Liver (tissue), 9 donors: ENCODE measurements around the gene KRTAP6-1. TPM values are rescaled to one million over a fixed set of nuclear protein-coding genes. Genes with fewer than 3 reads are reported as not detected.

ENCODE experiments used
- DNase-seq: peaks from one replicate; pipeline ENCODE4 v3.0.0-alpha.2; 2017; ENCODE audit warnings: low spot score
- H3K27ac ChIP-seq, 2 donors: one replicate each; pipeline ENCODE4 v1.7.0; 2013; ENCODE audit warnings: inconsistent platforms in 2 of 2, low read length in 2 of 2, control low read depth in 1 of 2, low read depth in 1 of 2, mild to moderate bottlenecking in 1 of 2
- H3K27me3 ChIP-seq, 4 donors: one replicate each; pipeline versions ENCODE4 v1.6.1 to v1.7.0; 2013; ENCODE audit warnings: low read length in 3 of 4, inconsistent platforms in 1 of 4, mild to moderate bottlenecking in 1 of 4, moderate library complexity in 1 of 4; ENCODE audit not compliant: control insufficient read depth in 4 of 4, insufficient read depth in 4 of 4
- H3K36me3 ChIP-seq, 4 donors: one replicate each; pipeline versions ENCODE4 v1.6.1 to v1.7.0; 2013; ENCODE audit warnings: low read length in 3 of 4, mild to moderate bottlenecking in 3 of 4, low read depth in 1 of 4, moderate library complexity in 1 of 4; ENCODE audit not compliant: control insufficient read depth in 4 of 4, insufficient read depth in 3 of 4
- H3K4me1 ChIP-seq, 4 donors: one replicate each; pipeline versions ENCODE4 v1.6.1 to v1.7.0; 2013; ENCODE audit warnings: low read length in 3 of 4, mild to moderate bottlenecking in 3 of 4, moderate library complexity in 1 of 4; ENCODE audit not compliant: control insufficient read depth in 4 of 4, insufficient read depth in 4 of 4
- H3K4me3 ChIP-seq, 3 donors: one replicate each; pipeline versions ENCODE4 v1.6.1 to v1.7.0; 2013; ENCODE audit warnings: low read length in 3 of 3, control low read depth in 1 of 3, low read depth in 1 of 3, mild to moderate bottlenecking in 1 of 3
- H3K9ac ChIP-seq, 2 donors: one replicate each; pipeline ENCODE4 v1.7.0; 2013; ENCODE audit warnings: low read length in 2 of 2, mild to moderate bottlenecking in 2 of 2, moderate library complexity in 2 of 2, control low read depth in 1 of 2, low read depth in 1 of 2
- H3K9me3 ChIP-seq, 4 donors: one replicate each; pipeline versions ENCODE4 v1.6.1 to v1.7.0; 2013; ENCODE audit warnings: low read length in 3 of 4; ENCODE audit not compliant: control insufficient read depth in 4 of 4
- ATF3 ChIP-seq: IDR thresholded peaks from 2 replicates; pipeline ENCODE4 v1.6.1; 2016; ENCODE audit warnings: antibody characterized with exemption
- CTCF ChIP-seq: fragments of 150-350 bp; IDR thresholded peaks from 2 replicates; pipeline ENCODE4 v1.5.1; 2017; ENCODE audit warnings: improper control_type of control experiment, low read depth, low read length; ENCODE audit not compliant: missing input control
- HNF4G ChIP-seq: IDR thresholded peaks from 2 replicates; pipeline ENCODE4 v1.6.1; 2016; ENCODE audit warnings: antibody characterized with exemption
- MAX ChIP-seq: IDR thresholded peaks from 2 replicates; pipeline ENCODE4 v1.6.1; 2016; ENCODE audit warnings: antibody characterized with exemption
- REST ChIP-seq: IDR thresholded peaks from 2 replicates; pipeline ENCODE4 v1.6.1; 2016; ENCODE audit warnings: antibody characterized with exemption, mild to moderate bottlenecking
- RXRA ChIP-seq, 2 donors: IDR thresholded peaks; 2 replicates each; pipeline ENCODE4 v1.6.1; 2017 to 2018; ENCODE audit warnings: antibody characterized with exemption in 2 of 2, mild to moderate bottlenecking in 1 of 2
- ZBTB33 ChIP-seq: IDR thresholded peaks from 2 replicates; pipeline ENCODE4 v1.6.1; 2016; ENCODE audit warnings: antibody characterized with exemption
- WGBS: extraction: QIAGEN DNeasy Blood & Tissue Kit; methylation state at CpG from one replicate; pipeline ENCODE4 v1.1.7; 2013; 5-methylcytosine and 5-hydroxymethylcytosine counted together
- polyA plus RNA-seq, 2 donors: library from polyadenylated mRNA; stranded (reverse) in 1 of 2; unstranded in 1 of 2; fragments of 200-250 nt in 1 of 2; fragments of >200 nt in 1 of 2; fragmentation: Nextera tagmentation in 1 of 2; extraction: Ambion mirVana in 1 of 2; gene quantifications; one replicate each; pipeline versions ENCODE4 v1.2.1 to v1.2.3, GENCODE V29; 2013 to 2015
- total RNA-seq, 2 donors: library from RNA; depleted of rRNA; stranded (reverse); fragments of >200 nt; gene quantifications; one replicate each; pipeline ENCODE4 v1.2.3, GENCODE V29; 2014
- donor health status: healthy.
- donor health status: healthy.
- donor health status: healthy.
- donor health status: healthy.
- donor health status: healthy.

KRTAP6-1 gene
- total and polyA plus RNA-seq, 4 donors = not detected

GRCh38 chr21:30625449-30626165 is 11.9 kb upstream of the KRTAP6-1 start:
- no peak for DNase-seq
- Histone ChIP-seq H3K9me3 (no peaks in the 10 kb centered on the region), H3K9ac (no peak overlapping the region), H3K27me3 (no peaks in the 10 kb centered on the region), H3K27ac (no peak overlapping the region), H3K4me1 (no peaks in the 10 kb centered on the region), H3K4me3 (no peak overlapping the region), H3K36me3 (no peaks in the 10 kb centered on the region)
- no peak for TF ChIP-seq ZBTB33
- WGBS = 68% methylated on average over 4 of the region's 4 CpGs

GRCh38 chr21:30623362-30623761 is 9.6 kb upstream of the KRTAP6-1 start:
- H3K4me1 ChIP-seq = no peaks in the 10 kb centered on the region
- no peaks in the 10 kb centered on the region for H3K27me3 ChIP-seq
- no peak overlapping the region for H3K4me3 ChIP-seq
- H3K27ac ChIP-seq = no peak overlapping the region
- no peak overlapping the region for H3K9ac ChIP-seq
- no peak for DNase-seq
- H3K9me3 ChIP-seq = no peaks in the 10 kb centered on the region
- TF ChIP-seq CTCF = no peak
- TF ChIP-seq ATF3 = no peak
- no peak for TF ChIP-seq REST
- no peak for TF ChIP-seq RXRA (IDR thresholded peaks at IDR 0.05)
- 78% methylated on average over 3 of the region's 3 CpGs for WGBS
- no peaks in the 10 kb centered on the region for H3K36me3 ChIP-seq

GRCh38 chr21:30620522-30620921 is 6.8 kb upstream of the KRTAP6-1 start, which contains the start of gene KRTAP20-4:
Gene KRTAP20-4 (plus strand): TSS chr21:30620627.
- H3K9me3 ChIP-seq = no peaks in the 10 kb centered on the region
- H3K27me3 ChIP-seq = no peaks in the 10 kb centered on the region
- no peak within 1 kb of the TSS for H3K9ac ChIP-seq
- DNase-seq = no peak
- no peaks in the 10 kb centered on the region for H3K36me3 ChIP-seq
- no peak within 1 kb of the TSS for H3K4me3 ChIP-seq
- no peak within 1 kb of the TSS for H3K27ac ChIP-seq
- WGBS = 66% methylated on average over 3 of the region's 3 CpGs
- H3K4me1 ChIP-seq = no peaks in the 10 kb centered on the region
- TF ChIP-seq MAX (no peak), ATF3 (no peak), CTCF (no peak), HNF4G (no peak), REST (no peak)
